Endothelial cell of umbilical vein (primary cell): ENCODE results near the gene PIK3R4. TPM values are rescaled to one million over a fixed set of nuclear protein-coding genes. Genes with fewer than 3 reads are reported as not detected.

Experiments used
- BruUV-seq: library from RNA; stranded (reverse); fragments of 400-500 nt; replicated peaks from 2 replicates; lab custom pipeline; 2021; lab: Mats Ljungman, UMichigan
- CTCF ChIA-PET: fragments of 300-600, 350-600 bp; sonication (Branson Sonifier 250); formaldehyde crosslinking; loops from one replicate; lab custom pipeline; 2021; ENCODE audit warnings: antibody characterized with exemption, inconsistent platforms; lab: Charles Lee
- POLR2A ChIA-PET: fragments of 300-600, 350-600 bp; sonication (Branson Sonifier 250); formaldehyde crosslinking; loops from one replicate; lab custom pipeline; 2021; ENCODE audit warnings: antibody characterized with exemption, inconsistent platforms; lab: Charles Lee
- DNase-seq: peaks from one replicate; pipeline ENCODE4 v3.0.0-alpha.2; 2011; ENCODE audit warnings: low read depth, low spot score
- FAIRE-seq: peaks from 2 replicates; lab custom pipeline; 2011; peaks lifted over from hg19 to GRCh38; lab: Jason Lieb, UNC
- H2AFZ ChIP-seq: 2 replicates; pipeline ENCODE4 v1.6.0; 2012; ENCODE audit warnings: low read depth, low read length, control low read depth, inconsistent platforms
- H3K27ac ChIP-seq: 2 replicates; pipeline ENCODE4 v1.5.1; 2011; ENCODE audit warnings: low read depth, mild to moderate bottlenecking, control low read depth, low read length, moderate library complexity; ENCODE audit not compliant: insufficient read depth
- H3K27me3 ChIP-seq, 2 experiments: 2 replicates each; pipeline versions ENCODE4 v1.6.0 to v1.6.1; 2011; ENCODE audit warnings: low read length in 2 of 2, mixed read lengths in 1 of 2; ENCODE audit not compliant: control insufficient read depth in 2 of 2, insufficient read depth in 2 of 2
- H3K36me3 ChIP-seq, 2 experiments: 2 replicates in 1 of 2; 3 replicates in 1 of 2; pipeline ENCODE4 v1.5.1; 2011; ENCODE audit warnings: low read length in 2 of 2, mild to moderate bottlenecking in 1 of 2, moderate library complexity in 1 of 2; ENCODE audit not compliant: control insufficient read depth in 2 of 2, insufficient read depth in 2 of 2; ENCODE audit errors: extremely low read depth in 1 of 2
- H3K4me1 ChIP-seq: 3 replicates; pipeline ENCODE4 v1.5.1; 2011; ENCODE audit warnings: mild to moderate bottlenecking, low read length; ENCODE audit not compliant: control insufficient read depth, insufficient read depth; ENCODE audit errors: extremely low read depth
- H3K4me2 ChIP-seq: 2 replicates; pipeline ENCODE4 v1.6.1; 2011; ENCODE audit warnings: low read length, control low read depth, mixed read lengths; ENCODE audit not compliant: insufficient read depth
- H3K4me3 ChIP-seq, 3 experiments: fragments of 200-600 bp in 1 of 3; sonication (generic), shearing (Covaris generic) in 1 of 3; replicated peaks in 1 of 3; 2 replicates each; pipeline ENCODE4 v1.5.1; 2011 to 2016; ENCODE audit warnings: control low read depth in 3 of 3, low read length in 3 of 3, mild to moderate bottlenecking in 2 of 3, inconsistent platforms in 1 of 3, low read depth in 1 of 3, moderate library complexity in 1 of 3; ENCODE audit not compliant: insufficient read depth in 1 of 3
- H3K79me2 ChIP-seq: 2 replicates; pipeline ENCODE4 v1.6.0; 2012; ENCODE audit warnings: low read length, inconsistent platforms; ENCODE audit not compliant: control insufficient read depth, insufficient read depth
- H3K9ac ChIP-seq: replicated peaks from 2 replicates; pipeline ENCODE3; 2011; ENCODE audit warnings: low read length, control low read depth; ENCODE audit not compliant: insufficient read depth; ENCODE audit errors: extremely low read depth
- H3K9me1 ChIP-seq: replicated peaks from 3 replicates; pipeline ENCODE4 v1.6.0; 2011; ENCODE audit warnings: mild to moderate bottlenecking, low read length; ENCODE audit not compliant: control insufficient read depth, insufficient read depth; ENCODE audit errors: extremely low read depth
- H3K9me3 ChIP-seq: replicated peaks from 2 replicates; pipeline ENCODE4 v1.5.1; 2012; ENCODE audit warnings: low read length, inconsistent platforms; ENCODE audit not compliant: control insufficient read depth, insufficient read depth
- H4K20me1 ChIP-seq: replicated peaks from 2 replicates; pipeline ENCODE3; 2011; ENCODE audit warnings: mild to moderate bottlenecking, low read length; ENCODE audit not compliant: control insufficient read depth, insufficient read depth; ENCODE audit errors: extremely low read depth
- EZH2 ChIP-seq: IDR thresholded peaks from 2 replicates; pipeline ENCODE4 v1.6.1; 2012; ENCODE audit warnings: borderline replicate concordance, low read depth, mild to moderate bottlenecking, moderate library complexity, low read length, inconsistent platforms; ENCODE audit not compliant: severe bottlenecking
- FOS ChIP-seq: IDR thresholded peaks from 2 replicates; pipeline ENCODE4 v1.6.1; 2011; ENCODE audit warnings: mild to moderate bottlenecking, low read length, moderate library complexity, borderline replicate concordance; ENCODE audit not compliant: insufficient read depth
- GATA2 ChIP-seq: IDR thresholded peaks from 2 replicates; pipeline ENCODE4 v1.7.0; 2011; ENCODE audit warnings: low read depth, mild to moderate bottlenecking, moderate library complexity, mixed read lengths, low read length; ENCODE audit not compliant: insufficient read length, insufficient read depth
- JUN ChIP-seq: IDR thresholded peaks from 2 replicates; pipeline ENCODE4 v1.6.1; 2011; ENCODE audit warnings: borderline replicate concordance, low read depth; ENCODE audit not compliant: insufficient read length, insufficient read depth
- MYC ChIP-seq: IDR thresholded peaks from one replicate; pipeline ENCODE4 v1.6.1; 2011; ENCODE audit warnings: mild to moderate bottlenecking, low read depth, low read length
- POLR2A ChIP-seq: IDR thresholded peaks from 2 replicates; pipeline ENCODE4 v1.6.1; 2012; ENCODE audit warnings: low read depth, mild to moderate bottlenecking, control low read depth, low read length
- POLR2AphosphoS5 ChIP-seq: IDR thresholded peaks from 2 replicates; pipeline ENCODE4 v1.6.1; 2012; ENCODE audit warnings: low read depth, mild to moderate bottlenecking, control low read depth, low read length, moderate library complexity; ENCODE audit not compliant: insufficient read depth
- dilution Hi-C: fragments of 300-500 bp; cut with MboI; formaldehyde crosslinking; loops from one replicate; pipeline ENCODE4 v1.15.0; 2019; ENCODE audit warnings: low sequenced_read_pairs; ENCODE audit not compliant: extremely low pct_ligation_motif_present
- intact Hi-C: fragments of 100-400 bp; cut with micrococcal nuclease; formaldehyde crosslinking; loops from one replicate; pipeline ENCODE4 v1.10.0; 2022
- polyA plus RNA-seq, 4 experiments: library from polyadenylated mRNA; depleted of rRNA in 3 of 4; stranded (reverse) in 3 of 4; unstranded in 1 of 4; fragments of >200 nt; gene quantifications; 2 replicates each; pipeline versions ENCODE4 v1.2.1 to v1.2.3, GENCODE V29; 2011 to 2012; ENCODE audit warnings: missing spikeins in 1 of 4
- total RNA-seq: library from RNA; stranded (reverse); gene quantifications from 2 replicates; pipeline ENCODE4 v1.2.3, GENCODE V29; 2021
- TF ChIP-seq, protein P1 (sequence below): IDR thresholded peaks from 2 replicates; pipeline ENCODE4 v1.6.1; 2011; ENCODE audit not compliant: insufficient read depth, insufficient read length
- TF ChIP-seq, protein P2 (sequence below), 2 donors: IDR thresholded peaks; 1 replicate in 1 of 2; 2 replicates in 1 of 2; pipeline ENCODE4 v1.5.1; 2011; ENCODE audit warnings: low read length in 2 of 2, mild to moderate bottlenecking in 2 of 2, moderate library complexity in 2 of 2, control low read depth in 1 of 2, inconsistent platforms in 1 of 2, low read depth in 1 of 2; ENCODE audit not compliant: insufficient read depth in 1 of 2; ENCODE audit errors: extremely low read depth in 1 of 2

Gene PIK3R4
- total and polyA plus RNA-seq, 2 donors (not counting 3 experiments of a cell fraction or from before 2014, with no cell fraction given): 23.0 to 43.1 TPM

- no peak for FAIRE-seq
These were observed 57.7 kb downstream of the PIK3R4 start for GRCh38 chr3:130688697-130689470.

More at GRCh38 chr3:130688697-130689470, 57.7 kb downstream of the PIK3R4 start:
- H3K79me2 ChIP-seq: no peaks in the 10 kb centered on the region
- no peaks in the 10 kb centered on the region for H3K27me3 ChIP-seq
- H2AFZ ChIP-seq: no peak overlapping the region
- H3K9me3 ChIP-seq: no peaks in the 10 kb centered on the region
- H3K9ac ChIP-seq: no peak overlapping the region
- intact Hi-C loops (no loop called here), dilution Hi-C loops (no loop called here)
- TF ChIP-seq GATA2: no peak
- TF ChIP-seq, protein P1, sequence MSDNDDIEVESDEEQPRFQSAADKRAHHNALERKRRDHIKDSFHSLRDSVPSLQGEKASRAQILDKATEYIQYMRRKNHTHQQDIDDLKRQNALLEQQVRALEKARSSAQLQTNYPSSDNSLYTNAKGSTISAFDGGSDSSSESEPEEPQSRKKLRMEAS: no peak
- no peak for TF ChIP-seq JUN
- TF ChIP-seq EZH2: no peak
- no peak for TF ChIP-seq POLR2A
- no peak for TF ChIP-seq FOS
- TF ChIP-seq POLR2AphosphoS5: no peak
- TF ChIP-seq, protein P2, sequence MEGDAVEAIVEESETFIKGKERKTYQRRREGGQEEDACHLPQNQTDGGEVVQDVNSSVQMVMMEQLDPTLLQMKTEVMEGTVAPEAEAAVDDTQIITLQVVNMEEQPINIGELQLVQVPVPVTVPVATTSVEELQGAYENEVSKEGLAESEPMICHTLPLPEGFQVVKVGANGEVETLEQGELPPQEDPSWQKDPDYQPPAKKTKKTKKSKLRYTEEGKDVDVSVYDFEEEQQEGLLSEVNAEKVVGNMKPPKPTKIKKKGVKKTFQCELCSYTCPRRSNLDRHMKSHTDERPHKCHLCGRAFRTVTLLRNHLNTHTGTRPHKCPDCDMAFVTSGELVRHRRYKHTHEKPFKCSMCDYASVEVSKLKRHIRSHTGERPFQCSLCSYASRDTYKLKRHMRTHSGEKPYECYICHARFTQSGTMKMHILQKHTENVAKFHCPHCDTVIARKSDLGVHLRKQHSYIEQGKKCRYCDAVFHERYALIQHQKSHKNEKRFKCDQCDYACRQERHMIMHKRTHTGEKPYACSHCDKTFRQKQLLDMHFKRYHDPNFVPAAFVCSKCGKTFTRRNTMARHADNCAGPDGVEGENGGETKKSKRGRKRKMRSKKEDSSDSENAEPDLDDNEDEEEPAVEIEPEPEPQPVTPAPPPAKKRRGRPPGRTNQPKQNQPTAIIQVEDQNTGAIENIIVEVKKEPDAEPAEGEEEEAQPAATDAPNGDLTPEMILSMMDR (IDR thresholded peaks at IDR 0.05; ENCODE audit: extremely low read depth in 1 of 2, insufficient read depth in 1 of 2, low read depth in 1 of 2, low read length in 2 of 2): no peak
- TF ChIP-seq MYC: no peak
- ChIA-PET POLR2A (interaction anchor here (0.5 kb wide), 1 partner anchor 9 kb away, joined by 3 read pairs; no protein-coding TSS in a partner anchor), CTCF (no interaction called here)
- no TSS peak for BruUV-seq
- no peaks in the 10 kb centered on the region for H4K20me1 ChIP-seq
- no peak overlapping the region for H3K27ac ChIP-seq
- peaks cover 0 to 3% of the 10 kb centered on the region in 2 experiments for H3K36me3 ChIP-seq
- DNase-seq: no peak
- H3K4me2 ChIP-seq: no peak overlapping the region
- no peak overlapping the region for H3K4me3 ChIP-seq
- no peaks in the 10 kb centered on the region for H3K9me1 ChIP-seq
- peaks cover 15% of the 10 kb centered on the region for H3K4me1 ChIP-seq
